Measurements from ENCODE around the gene MBD1. TPM values are rescaled to one million over a fixed set of nuclear protein-coding genes. Genes with fewer than 3 reads are reported as not detected.
"Not testable (repeated sequence)": the region's sequence is repeated elsewhere in the genome, so short reads cannot be mapped to it uniquely, and the experiment has no call there.

The MBD1 gene
- total RNA-seq, 4 donors from 2014 or later: 71.1 to 91.0 (median 82.2) TPM

DNA sequence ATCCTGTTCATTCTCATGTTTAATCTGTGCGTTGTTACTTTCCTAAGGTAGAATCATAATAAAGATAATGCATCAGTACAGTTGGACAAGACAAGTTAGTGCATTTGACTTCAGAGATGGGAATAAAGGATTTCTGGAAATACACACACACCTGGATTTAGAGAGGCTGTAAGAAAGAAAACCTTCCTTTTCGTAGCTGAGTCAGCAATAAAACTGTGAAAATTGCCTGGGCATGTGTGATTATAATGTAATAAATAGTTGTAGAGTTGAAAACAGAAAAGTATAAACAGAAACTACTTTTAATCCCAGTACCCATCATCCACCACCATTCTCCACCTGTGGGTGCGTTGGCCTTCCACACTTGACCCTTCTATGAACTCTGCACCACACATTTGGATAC is 30.4 kb downstream of the MBD1 start:
- 65 to 66% methylated on average over 2 to 3 of the region's 3 CpGs for WGBS, 2 donors (ENCODE audit: low coverage in 1 of 2)
- TF ChIP-seq POLR2A (IDR thresholded peaks at IDR 0.05): no peak
- TF ChIP-seq, protein P1, sequence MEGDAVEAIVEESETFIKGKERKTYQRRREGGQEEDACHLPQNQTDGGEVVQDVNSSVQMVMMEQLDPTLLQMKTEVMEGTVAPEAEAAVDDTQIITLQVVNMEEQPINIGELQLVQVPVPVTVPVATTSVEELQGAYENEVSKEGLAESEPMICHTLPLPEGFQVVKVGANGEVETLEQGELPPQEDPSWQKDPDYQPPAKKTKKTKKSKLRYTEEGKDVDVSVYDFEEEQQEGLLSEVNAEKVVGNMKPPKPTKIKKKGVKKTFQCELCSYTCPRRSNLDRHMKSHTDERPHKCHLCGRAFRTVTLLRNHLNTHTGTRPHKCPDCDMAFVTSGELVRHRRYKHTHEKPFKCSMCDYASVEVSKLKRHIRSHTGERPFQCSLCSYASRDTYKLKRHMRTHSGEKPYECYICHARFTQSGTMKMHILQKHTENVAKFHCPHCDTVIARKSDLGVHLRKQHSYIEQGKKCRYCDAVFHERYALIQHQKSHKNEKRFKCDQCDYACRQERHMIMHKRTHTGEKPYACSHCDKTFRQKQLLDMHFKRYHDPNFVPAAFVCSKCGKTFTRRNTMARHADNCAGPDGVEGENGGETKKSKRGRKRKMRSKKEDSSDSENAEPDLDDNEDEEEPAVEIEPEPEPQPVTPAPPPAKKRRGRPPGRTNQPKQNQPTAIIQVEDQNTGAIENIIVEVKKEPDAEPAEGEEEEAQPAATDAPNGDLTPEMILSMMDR (IDR thresholded peaks at IDR 0.05): no peak
- TF ChIP-seq POLR2AphosphoS5 (IDR thresholded peaks at IDR 0.05): no peak
- no peak for TF ChIP-seq EP300 (IDR thresholded peaks at IDR 0.05)
- Histone ChIP-seq H3K9me3 (no peaks in the 10 kb centered on the region), H3K4me1 (no peaks in the 10 kb centered on the region), H3K27ac (no peak overlapping the region), H3K4me3 (no peak overlapping the region), H3K27me3 (no peaks in the 10 kb centered on the region), H3K36me3 (no peaks in the 10 kb centered on the region)
- ATAC-seq: no peak

DNA sequence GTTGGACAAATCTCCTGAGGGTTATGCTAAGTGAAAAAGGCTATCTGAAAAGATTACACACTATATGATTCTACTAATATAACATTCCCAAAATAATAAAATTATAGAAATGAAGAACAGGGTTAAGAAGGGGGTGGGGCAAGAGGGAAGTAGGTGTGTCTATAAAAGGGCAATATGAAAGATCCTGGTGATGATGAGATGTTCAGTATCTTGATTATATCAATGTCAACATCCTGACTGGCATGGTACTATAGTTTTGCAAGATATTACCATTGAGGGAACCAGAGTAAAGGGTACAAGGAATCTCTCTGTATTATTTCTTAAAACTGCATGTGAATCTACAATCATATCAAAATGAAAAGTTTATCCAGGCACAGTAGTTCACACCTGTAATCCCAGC is 31.7 kb downstream of the MBD1 start:
- H3K4me3 ChIP-seq: no peak overlapping the region
- H3K27ac ChIP-seq: no peak overlapping the region
- H3K4me1 ChIP-seq: no peaks in the 10 kb centered on the region
- no peaks in the 10 kb centered on the region for H3K36me3 ChIP-seq
- TF ChIP-seq POLR2A (IDR thresholded peaks at IDR 0.05): no peak
- no peak for TF ChIP-seq EP300 (IDR thresholded peaks at IDR 0.05)
- TF ChIP-seq POLR2AphosphoS5 (IDR thresholded peaks at IDR 0.05): no peak
- TF ChIP-seq, protein P1 (IDR thresholded peaks at IDR 0.05): no peak
- H3K27me3 ChIP-seq: no peaks in the 10 kb centered on the region
- no peaks in the 10 kb centered on the region for H3K9me3 ChIP-seq
- no peak for ATAC-seq

DNA sequence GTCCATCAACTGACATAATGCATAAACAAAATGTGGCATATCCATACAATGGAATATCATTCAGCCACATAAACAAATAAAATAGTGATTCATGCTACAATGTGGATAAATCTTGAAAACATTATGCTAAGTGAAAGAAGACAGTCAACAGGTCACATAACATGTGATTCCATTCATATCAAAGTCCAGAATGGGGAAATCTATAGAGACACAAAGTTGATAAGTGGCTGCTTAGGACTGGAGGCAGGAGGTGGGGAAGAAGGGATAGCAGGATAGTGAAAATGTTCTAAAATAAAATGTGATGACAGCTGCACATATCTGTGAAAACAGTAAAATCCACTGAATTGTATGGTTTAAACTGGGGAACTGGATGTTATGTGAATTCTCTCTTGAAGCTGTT is 33.8 kb downstream of the MBD1 start:
- no peaks in the 10 kb centered on the region for H3K27me3 ChIP-seq
- no peak for TF ChIP-seq POLR2AphosphoS5 (IDR thresholded peaks at IDR 0.05)
- TF ChIP-seq, protein P1 (IDR thresholded peaks at IDR 0.05): no peak
- no peak for TF ChIP-seq EP300 (IDR thresholded peaks at IDR 0.05)
- no peak for TF ChIP-seq POLR2A (IDR thresholded peaks at IDR 0.05)
- H3K9me3 ChIP-seq: no peaks in the 10 kb centered on the region
- no peak for ATAC-seq
- H3K4me1 ChIP-seq: no peaks in the 10 kb centered on the region
- no peak overlapping the region for H3K27ac ChIP-seq
- no peak overlapping the region for H3K4me3 ChIP-seq
- no peaks in the 10 kb centered on the region for H3K36me3 ChIP-seq

DNA sequence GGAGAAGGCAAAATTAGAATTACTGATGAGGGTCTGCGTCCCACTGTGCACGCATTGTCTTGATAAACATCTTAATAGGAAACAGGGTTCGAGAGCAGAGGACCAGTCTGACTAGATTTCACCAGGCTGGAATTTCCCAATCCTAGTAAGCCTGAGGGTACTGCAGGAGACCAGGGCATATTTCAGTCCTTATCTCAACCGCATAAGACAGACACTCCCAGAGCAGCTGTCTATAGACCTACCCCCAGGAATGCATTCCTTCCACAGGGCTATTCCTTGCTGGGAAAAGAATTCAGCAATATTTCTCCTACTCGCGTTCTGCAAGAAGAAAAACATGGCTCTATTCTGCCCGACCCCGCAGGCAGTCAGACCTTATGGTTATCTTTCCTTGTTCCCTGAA is 39.6 kb downstream of the MBD1 start:
- H3K4me3 ChIP-seq, H3K4me1 ChIP-seq, H3K9me3 ChIP-seq, H3K27ac ChIP-seq, H3K27me3 ChIP-seq, ATAC-seq, H3K36me3 ChIP-seq: not testable (repeated sequence)
- 70 to 74% methylated on average over 7 to 8 of the region's 8 CpGs for WGBS, 2 donors (ENCODE audit: low coverage in 1 of 2)

DNA sequence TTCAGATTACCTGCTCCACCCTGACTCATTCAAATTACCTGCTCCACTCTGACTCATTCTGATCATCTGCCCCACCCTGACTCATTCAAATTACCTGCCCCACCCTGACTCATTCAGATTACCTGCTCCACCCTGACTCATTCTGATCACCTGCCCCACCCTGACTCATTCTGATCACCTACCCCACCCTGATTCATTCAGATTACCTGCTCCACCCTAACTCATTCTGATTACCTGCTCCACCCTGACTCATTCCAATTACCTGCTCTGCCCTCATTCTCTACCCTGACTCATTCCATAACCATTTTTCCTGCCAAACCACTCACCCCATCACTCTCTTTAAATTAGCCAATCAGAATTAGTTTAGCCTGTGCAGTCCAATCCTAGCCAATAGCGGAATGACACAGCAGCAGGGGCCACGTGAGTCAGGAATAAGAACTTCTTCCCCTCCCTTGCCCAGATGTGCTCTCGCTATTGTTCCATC is 41.2 kb downstream of the MBD1 start:
- peaks cover 0 to 9% (median 0%) of the 10 kb centered on the region in 3 donors for H3K9me3 ChIP-seq
- H3K27me3 ChIP-seq: no peaks in the 10 kb centered on the region
- H3K4me3 ChIP-seq: no peak overlapping the region
- no peaks in the 10 kb centered on the region for H3K36me3 ChIP-seq
- ATAC-seq: no peak
- no peak for TF ChIP-seq POLR2A (IDR thresholded peaks at IDR 0.05)
- TF ChIP-seq EP300 (IDR thresholded peaks at IDR 0.05): no peak
- TF ChIP-seq POLR2AphosphoS5 (IDR thresholded peaks at IDR 0.05): no peak
- TF ChIP-seq, protein P1 (IDR thresholded peaks at IDR 0.05): no peak
- no peaks in the 10 kb centered on the region for H3K4me1 ChIP-seq
- no peak overlapping the region for H3K27ac ChIP-seq
- 83 to 95% methylated on average over 3 of the region's 3 CpGs for WGBS, 2 donors (ENCODE audit: low coverage in 1 of 2)

DNA sequence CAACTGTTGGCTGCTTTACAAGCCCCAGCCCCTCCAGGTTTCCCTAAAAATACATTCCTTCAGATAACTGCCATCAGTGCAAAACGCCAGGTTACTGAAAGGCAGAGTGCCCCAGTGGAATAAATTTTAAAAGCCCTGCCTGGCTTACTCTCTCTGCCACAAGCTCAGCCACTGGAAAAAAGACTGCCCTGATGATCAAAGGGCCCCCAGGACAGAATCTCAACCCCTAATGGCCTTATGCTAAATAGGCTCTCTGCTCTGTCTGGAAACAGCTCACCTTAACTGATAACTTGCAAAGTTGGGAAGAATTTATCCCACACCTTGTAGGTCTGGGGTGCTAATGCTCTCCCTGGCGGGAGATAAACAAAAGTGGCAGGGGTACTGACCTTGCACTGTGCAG is 48.9 kb downstream of the MBD1 start:
- Histone ChIP-seq H3K4me3 (no peak overlapping the region), H3K4me1 (no peaks in the 10 kb centered on the region), H3K36me3 (no peaks in the 10 kb centered on the region), H3K27me3 (no peaks in the 10 kb centered on the region), H3K9me3 (no peaks in the 10 kb centered on the region), H3K27ac (no peak overlapping the region)
- TF ChIP-seq EP300 (IDR thresholded peaks at IDR 0.05): no peak
- TF ChIP-seq POLR2AphosphoS5 (IDR thresholded peaks at IDR 0.05): no peak
- TF ChIP-seq, protein P1 (IDR thresholded peaks at IDR 0.05): no peak
- ATAC-seq: no peak
- 36 to 49% methylated on average over 2 of the region's 2 CpGs for WGBS, 2 donors (ENCODE audit: low coverage in 1 of 2)
